DMS153 treated with DMSO at 0.1 percent for 48 hours (cell line): ENCODE measurements around the gene AUTS2.
A peak's percentile ranks its signal among the peaks of the same experiment; 100 is the strongest.
"Not testable (repeated sequence)": the region's sequence is repeated elsewhere in the genome, so short reads cannot be mapped to it uniquely, and the experiment has no call there.

ENCODE experiments used
- DNase-seq: peaks from one replicate; lab custom pipeline; 2025; ENCODE audit not compliant: unreplicated experiment; lab: John Stamatoyannopoulos, UW

AUTS2 gene

DNA sequence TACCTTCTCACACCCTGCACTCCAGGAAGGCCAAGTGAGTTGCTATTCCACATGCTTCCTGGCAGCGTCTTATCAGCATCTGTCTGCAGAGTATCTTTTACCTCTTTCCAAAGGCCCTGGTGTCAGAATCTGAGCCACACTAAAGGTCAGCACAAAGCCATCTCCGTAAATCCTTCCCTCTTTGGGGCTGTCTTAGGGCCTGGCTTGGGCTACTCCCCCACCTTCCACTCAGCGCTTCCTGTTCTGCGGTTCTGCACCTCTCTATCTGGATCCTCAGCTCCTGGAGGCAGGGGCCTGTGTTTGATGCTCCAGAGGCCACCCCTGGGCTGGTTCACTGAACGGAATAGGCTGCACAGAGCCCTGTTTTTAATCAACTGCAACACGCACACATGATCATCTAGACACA, 1198.8 kb downstream of the AUTS2 start:
- no peak for DNase-seq

DNA sequence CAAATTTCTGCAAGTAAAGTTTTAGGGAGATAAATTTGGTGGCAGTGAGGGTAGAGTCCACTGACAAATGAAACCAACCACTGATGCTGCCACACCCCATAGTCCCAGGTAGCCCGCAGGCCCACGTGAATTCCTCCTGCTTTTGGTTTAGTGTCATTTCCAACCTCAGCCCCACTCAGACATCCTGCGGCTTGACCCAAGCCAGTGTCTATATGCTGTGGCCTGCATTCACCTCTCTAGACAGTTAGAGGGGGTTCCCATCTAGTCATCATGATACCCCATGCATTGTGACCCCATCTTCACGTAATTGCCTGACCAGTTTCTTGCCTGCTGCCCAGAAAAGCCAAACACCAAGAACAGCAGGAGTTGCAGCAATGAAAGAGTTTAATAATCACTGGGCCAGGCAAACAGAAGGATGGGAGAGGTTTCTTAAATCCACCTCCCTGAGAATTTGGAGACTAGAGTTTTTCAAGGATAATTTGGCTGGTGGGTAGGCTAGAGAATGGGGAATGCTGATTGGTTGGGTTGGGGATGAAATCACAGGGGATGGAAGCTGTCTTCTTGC, 1201.6 kb downstream of the AUTS2 start:
- no peak for DNase-seq

DNA sequence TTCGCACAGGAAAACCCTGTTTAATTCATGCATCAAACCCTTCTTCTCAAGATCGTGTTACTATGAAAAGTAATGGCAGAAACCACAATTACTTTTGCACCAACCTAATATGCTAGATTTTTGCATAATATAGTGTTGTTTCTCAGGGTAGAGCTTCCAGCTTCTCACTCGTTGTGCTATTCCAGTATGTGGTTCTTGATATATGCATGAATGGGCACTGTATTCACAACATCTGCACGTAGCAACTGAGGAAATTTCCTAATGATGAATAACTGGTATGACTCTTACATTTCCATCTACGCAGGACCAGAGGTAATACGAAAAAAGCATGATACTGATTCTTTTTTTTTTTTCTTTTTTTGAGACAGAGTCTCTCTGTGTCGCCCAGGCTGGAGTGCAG, 1207.1 kb downstream of the AUTS2 start:
- DNase-seq, result no peak

DNA sequence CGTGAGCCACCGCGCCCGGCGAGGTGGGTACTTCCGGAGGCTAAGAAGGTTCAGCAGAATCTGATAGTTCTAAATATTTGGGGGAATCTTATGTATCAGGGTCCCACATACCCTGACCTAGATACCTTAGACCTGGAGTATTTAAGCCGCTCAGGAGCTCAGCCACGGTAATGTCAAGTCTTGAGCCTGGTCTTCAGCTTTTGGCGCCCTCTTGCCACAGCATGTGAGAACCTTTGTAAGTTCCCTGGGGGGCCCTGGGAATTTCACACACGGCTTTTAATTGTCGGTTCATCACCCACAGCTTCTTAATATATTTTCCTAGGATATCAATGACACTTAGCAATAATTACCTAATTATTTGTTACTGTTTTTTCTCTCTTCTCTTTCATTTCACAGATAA, 1209.4 kb downstream of the AUTS2 start:
- no peak for DNase-seq

DNA sequence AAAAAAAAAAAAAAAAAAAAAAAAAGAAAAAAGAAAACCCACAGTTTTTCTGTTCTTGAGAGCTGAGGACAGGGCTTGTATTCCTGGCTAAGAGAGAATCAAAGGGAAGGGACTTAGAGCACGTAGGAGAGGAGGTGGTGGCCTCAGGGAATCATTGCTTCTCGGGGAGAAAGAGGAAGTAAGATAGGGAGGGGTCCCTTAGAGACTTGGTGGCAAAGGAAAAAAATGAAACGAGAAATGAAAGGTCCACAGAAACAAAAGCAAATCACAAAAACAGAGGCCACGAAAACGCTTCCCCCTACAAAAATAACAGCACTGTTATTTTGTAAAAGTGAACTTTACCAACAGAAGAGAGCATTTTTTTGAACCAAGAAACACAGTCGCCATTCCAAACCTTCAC, 1210.6 kb downstream of the AUTS2 start:
- DNase-seq, result no peak

DNA sequence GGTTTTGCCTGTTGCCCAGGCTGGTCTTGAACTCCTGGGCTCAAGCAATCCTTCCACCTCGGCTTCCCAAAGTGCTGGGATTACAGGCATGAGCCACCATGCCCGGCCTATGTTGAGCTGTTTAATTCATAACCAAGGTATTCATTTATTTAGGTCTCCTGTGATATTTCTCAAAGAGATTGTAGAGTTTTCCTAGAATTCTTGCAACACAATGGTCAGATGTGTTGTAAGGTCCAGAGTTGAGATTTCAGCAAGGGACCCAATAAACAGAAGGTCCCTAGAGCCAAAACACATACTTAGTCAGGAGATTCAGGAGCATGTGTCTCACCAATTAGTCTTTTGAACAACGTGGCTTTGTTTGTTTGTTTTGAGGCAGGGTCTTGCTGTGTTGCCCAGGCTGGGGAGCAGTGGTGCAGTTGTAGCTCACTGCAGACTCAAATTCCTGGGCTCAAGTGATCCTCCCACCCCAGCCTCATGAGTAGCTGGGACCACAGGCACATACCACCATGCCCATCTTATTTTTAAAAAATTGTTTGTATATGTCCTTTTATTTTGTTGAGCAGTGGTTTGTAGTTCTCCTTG, 1212.4 kb downstream of the AUTS2 start:
- no peak for DNase-seq

DNA sequence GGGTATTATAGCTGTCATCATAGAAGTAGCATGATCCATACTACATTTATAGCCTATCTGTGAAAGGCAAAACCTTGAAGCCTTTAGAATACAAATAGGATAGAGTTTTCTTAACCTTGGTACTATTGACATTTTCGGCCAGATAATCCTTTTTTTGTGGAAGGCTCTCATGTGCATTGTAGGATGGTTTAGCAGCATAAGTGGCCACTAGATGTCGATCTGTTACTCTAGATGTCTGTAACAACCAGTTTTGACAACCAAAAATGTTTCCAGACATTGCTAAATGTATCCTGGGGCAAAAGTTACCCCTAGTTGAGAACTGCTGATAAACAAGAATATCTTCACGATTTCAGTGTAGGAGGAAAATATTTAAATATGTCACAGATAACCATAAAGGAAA, 1214.2 kb downstream of the AUTS2 start:
- no peak for DNase-seq

DNA sequence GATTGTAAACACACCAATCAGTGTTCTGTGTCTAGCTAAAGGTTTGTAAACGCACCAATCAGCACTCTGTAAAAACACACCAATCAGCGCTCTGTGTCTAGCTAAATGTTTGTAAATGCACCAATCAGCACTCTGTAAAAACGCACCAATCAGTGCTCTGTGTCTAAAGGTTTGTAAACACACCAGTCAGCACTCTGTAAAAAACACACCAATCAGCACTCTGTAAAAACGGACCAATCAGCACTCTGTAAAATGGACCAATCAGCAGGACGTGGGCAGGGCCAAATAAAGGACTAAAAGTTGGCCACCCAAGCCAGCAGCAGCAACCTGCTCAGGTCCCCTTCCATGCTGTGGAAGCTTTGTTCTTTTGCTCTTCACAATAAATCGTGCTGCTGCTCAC, 1224.2 kb downstream of the AUTS2 start:
- DNase-seq, result not testable (repeated sequence)

DNA sequence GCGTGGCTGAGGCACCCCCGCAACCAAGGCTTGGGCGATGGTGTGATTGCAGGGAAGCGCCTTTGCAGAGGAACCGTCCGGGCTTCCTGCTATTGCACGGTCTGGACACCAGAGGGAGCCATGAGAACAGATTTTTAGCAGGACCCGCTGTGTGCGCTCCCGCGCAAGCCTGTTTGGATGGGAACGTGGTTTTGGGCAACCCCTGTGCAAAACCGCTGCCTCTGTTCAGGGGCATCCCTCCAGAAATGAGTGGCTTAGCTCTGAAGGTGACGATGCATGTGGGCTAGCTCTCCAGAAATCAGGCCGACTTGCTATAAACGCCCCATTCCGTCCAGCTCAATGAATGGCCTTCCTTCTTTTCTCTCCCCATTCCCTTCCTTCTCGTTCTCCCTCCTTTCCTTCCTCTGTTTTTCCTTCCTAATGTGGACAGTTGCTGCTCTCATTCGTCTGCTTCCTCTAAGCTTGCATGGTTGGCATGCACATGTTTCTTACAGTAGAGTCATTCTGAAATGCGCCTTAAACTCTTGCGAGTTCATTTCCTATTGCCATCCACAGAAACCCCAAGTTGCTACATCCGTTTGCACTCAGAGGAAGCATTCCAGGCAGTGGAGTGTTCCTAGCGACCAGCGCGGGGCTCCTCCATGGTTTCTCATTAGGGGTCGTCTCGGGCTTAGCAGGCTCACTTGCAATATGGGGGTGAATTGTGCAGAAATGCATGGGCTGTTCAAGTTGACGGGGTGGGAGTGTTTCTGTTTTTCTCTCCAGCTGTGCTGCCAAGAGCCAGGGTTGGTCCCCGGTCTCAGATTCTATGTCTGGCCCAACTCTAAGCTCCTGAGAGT, 1231.2 kb downstream of the AUTS2 start:
- peak; percentile 46 for DNase-seq

DNA sequence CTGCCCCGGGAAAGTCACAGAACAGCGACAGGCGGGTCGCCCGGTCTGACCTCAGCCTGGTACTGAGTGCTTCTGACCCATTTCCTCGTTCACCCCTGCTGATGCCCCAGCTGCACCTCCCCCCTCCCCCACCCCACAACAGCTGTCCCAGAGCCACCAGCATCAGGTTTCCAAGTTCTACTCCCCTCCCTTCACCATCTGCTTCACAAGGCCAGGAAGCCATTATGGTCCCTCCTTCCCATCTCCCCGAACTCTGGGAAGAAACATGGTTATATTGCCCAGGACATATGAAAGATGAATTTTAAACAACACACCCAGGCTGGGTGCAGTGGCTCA, 1231.8 kb downstream of the AUTS2 start:
- DNase-seq, result no peak

DNA sequence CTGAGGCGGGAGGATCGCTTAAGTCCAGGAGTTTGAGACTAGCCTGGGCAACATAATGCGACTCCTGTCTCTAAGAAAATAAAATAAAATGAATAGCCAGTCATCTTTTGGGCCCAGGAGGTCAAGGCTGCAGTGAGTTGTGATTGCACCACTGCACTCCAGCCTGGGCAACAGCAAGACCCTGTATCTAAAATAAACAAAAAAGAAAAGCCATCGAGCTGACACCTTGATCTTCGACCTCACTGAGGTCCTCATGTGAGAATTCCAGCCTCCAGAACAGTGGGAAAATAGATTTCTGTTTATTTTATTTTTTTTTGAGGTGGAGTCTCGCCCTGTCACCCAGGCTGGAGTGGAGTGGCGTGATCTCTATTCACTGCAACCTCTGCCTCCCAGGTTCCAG, 1232.2 kb downstream of the AUTS2 start:
- DNase-seq, result no peak

DNA sequence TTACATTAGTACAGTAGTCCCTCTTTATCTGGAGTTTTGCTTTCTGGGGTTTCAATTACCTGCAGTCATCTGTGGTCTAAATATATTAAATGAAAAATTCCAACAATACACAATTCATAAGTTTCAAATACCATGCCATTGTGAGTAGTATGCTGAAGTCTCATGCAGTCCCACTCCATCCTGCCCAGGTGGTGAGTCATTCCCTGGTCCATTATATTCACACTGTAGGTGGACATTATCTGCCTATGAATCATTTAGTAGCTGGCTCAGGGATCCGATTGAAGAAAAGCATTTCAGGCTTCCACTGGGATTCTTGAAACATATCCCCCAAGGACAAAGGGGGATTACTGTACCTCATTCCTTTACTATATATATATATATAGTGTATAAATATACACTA, 1235.5 kb downstream of the AUTS2 start:
- DNase-seq, result no peak

DNA sequence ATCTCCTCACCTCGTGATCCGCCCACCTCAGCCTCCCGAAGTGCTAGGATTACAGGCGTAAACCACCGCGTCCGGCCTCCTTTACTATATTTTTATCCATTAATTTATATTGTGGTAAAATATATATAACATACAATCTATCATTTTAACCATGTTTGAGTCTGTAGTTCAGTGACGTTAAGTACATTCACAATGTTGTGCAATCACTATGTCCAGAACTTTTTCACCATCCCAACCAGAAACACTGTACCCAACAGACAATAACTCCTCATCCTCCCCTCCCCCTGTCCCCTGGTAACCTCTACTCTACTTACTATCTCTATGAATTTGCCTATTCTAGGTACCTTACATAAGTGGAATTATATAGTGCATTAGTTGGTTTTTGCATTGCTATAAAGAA, 1236.1 kb downstream of the AUTS2 start:
- no peak for DNase-seq

DNA sequence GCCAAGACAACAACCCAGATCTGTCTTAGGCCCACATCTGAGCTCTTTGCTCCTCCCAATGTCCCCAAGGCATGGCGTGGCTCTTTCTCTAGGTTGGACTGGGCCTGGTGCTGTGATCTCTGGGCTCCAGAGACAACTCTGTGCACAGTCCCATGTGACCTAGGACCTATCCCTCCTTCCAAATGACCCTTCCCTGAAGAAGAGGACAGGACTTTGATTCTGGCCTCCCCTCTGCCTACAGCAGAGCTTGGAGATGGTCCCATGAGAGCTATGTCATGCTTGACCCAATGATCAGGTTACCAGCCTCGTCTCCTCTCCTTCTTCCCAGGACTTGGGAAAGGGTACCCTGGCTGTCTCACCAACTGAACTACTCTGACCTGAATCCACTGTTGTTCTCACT, 1237.4 kb downstream of the AUTS2 start:
- DNase-seq, result no peak

DNA sequence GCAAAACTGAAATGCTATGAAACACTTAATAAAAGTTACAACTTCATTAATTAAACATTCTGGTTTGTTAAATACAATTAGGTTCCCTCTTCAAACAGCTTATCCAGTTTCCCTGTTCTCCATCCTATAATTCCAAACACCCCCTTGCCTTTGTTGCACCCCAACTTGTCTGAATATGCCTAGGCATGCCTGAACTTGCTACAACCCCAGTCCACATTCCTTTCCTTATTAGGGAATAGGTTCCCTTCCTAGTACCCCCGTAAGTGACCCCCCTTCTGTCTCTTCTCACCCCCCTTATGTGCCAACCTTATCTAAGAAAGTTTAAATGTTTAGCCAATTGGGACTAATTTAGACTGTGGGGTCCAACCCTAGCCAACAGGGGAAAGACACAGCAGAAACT, 1238.0 kb downstream of the AUTS2 start:
- no peak for DNase-seq

DNA sequence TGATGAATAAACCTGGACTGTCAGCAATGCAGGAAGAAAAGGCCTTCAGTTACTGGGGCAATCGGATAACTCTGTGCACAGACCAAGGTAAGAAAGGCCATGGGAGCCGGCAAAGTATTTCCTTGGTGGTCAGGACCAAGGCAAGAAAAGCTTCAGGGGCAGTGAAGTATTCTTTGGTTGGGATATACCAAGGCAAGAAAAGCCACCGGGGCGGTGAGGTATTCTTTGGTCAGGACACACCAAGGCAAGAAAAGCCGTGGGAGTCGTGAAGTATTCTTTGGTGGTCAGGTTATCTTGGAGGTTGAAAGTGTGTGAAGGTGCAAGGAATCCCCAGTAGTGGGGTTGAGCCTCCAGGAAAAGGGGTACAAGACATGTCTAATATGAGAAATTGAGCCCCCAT, 1238.7 kb downstream of the AUTS2 start:
- DNase-seq, result no peak

DNA sequence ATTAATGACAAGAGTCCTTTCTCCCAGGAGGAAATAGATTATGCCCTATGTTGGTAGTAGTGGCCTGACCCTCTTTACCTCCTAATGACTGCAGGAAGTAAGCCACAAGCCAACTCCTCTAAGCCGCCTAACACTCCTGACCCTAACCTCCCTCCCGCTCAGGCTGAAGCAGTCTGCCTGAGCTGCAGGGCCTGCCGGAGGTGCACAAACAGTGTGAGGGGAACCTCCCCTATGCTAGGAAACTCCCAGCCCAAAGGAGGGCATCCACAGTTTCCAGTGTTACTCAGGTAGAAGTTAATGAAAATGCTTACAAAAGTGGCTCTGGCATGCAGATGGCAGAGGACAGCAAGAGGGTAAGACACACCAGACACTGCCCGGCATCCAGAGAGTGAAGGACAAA, 1239.3 kb downstream of the AUTS2 start:
- no peak for DNase-seq

DNA sequence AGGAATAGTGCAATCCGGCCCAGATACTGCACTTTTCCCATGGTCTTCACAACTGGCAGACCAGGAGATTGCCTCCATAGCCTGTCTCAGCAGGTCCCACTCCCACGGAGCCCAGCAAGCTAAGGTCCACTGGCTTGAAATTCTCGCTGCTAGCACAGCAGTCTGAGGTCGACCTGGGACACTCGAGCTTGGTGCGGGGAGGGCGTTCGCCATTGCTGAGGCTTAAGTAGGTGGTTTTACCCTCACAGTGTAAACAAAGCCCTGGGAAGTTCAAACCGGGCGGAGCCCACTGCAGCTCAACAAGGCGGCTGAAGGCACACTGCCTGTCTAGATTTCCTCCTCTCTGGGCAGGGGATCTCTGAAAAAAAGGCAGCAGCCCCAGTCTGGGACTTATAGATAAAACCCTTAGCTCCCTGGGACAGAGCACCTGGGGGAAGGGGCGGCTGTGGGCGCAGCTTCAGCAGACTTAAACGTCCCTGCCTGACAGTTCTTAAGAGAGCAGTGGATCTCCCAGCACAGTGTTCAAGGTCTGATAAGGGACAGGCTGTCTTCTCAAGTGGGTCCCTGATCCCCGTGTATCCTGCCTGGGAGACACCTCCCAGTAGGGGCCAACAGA, 1240.1 kb downstream of the AUTS2 start:
- no peak for DNase-seq
